Stimulated activated CD8-positive, alpha-beta memory T cell treated with anti-CD3 and anti-CD28 coated beads, Interleukin-15, amount 100 ng/mL, for 1 hour (primary cell): ENCODE data around the gene VPS37C.

Experiments
- DNase-seq: peaks from one replicate; pipeline ENCODE4 v3.0.0-alpha.2; 2020; ENCODE audit warnings: low read depth

Gene VPS37C

DNA sequence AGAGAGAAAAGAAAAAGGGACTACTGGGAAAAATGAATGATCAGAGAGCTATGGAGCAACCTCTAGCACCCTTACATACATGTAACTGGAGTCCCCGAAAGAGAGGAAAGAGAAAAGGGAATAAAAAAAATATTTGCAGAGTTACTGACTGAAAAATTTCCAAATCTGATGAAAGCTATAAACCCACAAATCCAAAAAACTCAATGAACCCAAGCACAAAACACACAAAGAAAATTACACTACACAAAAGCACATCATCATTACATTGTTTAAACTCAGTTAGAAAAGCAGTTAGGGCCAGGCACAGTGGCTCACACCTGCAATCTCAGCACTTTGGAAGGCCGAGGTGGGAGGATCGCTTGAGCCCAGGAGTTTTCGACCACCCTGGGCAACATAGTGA is 6.7 kb downstream of the VPS37C start:
- no peak for DNase-seq

DNA sequence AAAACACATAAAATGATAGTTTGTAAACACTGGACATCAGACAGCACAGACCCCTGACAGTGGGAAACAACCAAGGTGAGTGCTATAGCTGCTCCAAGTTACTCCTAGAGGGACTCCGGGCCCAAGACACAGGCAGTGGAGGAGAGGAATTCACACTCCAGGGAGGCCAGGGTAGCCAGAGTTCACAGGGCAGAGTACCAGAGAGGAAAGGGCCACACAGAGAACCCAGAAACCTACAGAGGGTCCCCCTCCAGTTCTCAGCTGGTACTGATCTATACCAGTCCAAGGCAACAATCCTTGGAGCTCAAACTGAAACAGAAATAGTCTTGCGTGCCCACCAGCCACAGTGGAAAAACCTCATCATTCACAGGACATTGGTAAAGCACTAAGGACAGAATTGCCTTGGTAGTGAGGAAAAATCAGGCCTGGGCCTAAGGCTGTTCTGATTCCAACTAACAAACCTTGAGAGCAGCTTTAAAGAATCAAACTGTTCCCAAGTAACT is 7.6 kb downstream of the VPS37C start:
- no peak for DNase-seq

DNA sequence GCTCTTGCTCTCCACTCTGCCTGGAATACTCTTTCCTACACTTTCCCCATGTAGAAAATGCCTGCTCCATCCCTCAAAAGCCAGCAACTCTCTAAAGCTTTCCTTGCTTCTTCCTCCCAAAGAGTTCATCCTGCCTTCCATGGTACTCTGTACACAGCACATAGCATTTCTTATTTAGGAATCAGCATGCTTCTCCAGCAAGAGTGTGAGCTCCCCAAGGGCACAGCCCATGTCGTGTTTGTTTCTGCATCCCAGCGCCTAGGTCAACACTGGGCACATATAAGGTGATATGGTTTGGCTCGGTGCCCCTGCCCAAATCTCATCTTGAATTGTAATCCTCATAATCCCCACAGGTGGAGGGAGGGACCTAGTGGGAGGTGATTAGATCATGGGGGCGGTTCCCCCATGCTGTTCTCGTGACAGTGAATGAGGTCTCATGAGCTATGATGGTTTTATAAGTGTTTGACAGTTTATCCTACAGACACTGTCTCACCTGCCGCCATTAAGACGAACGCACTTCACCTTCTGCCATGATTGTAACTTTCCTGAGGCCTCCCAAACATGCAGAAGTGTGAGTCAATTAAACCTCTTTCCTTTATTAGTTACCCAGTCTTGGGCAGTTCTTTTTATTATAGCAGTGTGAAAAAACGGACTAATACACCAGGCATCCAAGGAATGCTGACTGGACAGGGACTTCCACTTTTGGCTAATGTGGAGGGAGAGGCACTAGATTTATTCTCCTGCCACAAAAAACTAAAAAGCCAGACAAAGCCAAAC is 8.2 kb downstream of the VPS37C start:
- DNase-seq = no peak

DNA sequence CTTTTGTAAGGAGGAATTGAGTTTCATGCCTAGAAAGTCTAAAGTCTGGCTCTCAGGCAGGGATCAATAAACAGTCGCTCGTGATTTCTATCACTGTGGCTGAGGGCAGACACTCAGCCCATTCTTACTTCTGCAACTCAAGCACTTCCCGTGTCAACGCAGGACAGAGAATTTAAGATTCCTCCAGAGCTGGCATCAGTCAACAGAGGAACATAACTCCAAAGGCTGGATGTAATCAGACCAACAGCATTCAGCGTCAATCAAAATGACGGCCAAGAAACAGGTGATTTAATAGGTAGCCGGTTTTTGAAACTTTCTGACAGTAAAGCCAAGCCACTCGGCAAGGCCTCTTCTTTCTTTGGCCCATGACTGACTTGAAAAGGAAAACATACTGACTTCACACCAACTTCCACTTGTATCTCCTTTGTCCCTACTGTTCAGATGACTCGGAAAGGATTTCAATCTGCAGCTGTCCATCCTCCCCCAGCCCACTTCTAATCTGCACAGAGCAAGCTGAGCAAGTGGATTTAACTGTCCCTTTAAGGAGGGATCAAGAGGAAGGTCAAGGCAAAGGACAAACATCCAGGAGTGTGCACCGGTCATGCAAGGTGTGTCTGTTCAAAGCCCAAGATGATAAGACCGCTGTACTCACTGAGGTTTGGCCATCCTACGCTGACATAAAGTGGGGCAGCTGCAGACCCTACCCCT is 9.5 kb downstream of the VPS37C start:
- DNase-seq = no peak

DNA sequence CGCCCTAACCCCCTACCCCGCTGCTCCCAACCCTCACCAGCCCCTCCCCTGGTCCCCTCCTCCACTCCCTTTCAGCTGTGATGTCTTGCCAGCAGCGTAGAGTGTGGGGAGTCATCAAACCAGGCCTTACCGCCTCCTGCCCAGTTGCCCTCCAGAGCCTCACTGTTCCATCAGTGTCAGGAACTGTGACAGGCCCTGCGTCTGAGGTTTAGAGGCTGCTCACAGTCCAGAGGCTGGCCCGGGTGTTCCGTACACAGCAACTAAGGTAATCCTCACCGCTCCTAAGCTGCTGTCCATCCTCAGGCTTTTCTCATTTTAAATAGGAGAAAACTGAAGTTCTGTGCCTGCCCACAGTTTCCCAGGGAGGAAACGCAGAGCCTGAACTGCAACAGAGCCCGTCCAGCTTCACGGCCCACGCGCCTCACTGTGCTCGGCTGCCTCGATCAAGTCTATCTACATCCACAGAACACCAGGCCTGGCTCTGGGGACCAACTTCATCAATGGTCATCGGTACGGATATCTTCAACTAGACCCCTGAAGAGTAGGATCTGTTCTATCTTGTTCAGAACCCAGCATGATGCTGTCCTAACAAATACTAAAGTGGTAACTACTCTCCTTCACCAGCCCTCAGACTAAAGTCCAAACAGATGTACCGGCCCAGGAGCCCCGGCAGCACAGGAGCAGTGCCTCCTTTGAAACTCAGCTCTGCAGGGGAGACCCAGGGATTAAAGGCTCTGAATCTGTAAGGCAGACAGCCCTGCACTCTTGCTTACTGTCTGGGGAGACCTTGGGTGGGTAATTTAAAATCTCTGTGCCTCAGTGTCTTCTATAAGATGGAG is 10.3 kb downstream of the VPS37C start:
- no peak for DNase-seq

DNA sequence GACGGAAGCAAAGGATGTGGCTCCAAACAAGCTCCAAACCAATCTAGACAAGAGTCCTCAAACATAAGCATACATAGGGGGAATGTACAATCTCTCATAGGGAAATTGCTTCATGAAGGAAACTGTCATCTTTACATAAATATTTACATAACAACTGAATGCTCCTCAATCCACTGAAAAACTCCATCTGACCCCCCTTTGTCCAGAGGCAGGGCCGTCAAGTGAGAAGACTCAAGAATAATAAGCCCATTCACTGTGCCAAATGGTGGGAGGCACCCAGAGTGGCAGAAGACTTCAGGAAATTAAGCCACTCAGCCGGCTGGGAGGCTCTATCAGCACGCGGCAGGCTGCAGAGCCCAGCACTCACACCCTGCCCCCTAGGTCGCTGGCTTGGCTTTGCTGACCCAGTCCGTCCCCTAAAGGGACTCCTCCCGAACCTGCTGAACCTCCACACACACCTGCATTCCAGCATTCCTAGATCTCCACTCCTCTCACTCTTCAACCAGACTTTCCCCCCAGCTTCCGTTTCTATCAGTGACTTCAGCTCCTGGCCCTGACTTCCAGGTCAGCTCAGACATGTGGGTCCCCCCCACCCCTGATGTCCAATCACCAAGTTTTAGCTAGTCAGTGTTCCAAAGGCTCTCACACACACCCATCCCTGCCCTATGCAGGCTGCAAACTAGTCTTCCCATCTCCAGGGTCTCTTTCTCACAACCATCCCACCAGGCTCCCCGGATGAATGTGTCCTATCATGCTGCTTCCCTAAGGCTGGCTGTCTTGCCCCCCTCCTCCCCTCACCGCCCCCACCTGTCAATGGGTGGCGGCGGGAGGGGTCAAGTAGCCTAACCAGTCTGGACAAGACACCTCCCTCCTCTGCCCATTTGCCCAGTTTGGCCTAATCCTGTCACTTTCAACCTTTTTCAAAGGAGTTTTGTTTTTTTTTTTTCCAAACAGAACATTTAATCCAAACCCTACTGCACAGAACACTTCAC is 11.3 kb downstream of the VPS37C start:
- no peak for DNase-seq

DNA sequence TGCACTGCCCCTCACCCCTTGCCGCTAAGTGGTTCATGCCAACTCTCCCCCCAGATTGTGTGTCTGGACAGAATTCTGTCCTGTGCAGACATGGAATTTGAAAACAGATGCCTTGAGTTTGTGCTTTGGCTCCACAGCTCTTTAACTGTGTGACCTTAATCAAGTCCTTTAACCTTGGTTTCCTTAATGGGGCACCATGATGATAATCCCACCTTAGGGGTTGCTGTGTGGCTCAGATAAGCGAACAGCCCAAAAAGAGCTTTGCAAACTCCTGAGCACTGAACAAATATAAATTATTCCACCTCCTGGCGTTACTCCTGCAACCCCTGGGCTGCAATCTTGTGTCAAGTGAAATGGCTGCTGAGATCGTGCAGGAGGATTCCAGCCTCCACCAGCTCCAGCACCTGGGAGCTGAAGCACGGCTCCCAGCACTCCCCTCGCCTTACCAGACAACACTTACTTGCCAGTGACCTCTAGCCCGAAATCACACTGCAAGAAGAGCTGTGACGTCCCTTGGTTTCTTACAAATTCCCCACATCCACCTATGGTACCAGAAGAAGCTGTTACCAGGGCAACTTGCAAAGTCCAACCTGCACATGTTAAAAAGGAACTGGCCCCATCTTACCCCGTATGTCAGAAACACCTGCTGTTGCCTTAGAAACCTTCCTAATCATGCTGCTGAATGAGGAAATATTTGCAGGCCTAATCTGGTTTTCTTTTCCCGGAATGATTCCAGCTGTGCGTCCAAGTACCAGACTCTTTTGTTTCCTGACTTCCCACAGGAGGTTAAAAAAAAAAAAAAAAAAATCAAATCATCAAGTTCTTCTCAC is 13.2 kb downstream of the VPS37C start:
- no peak for DNase-seq

DNA sequence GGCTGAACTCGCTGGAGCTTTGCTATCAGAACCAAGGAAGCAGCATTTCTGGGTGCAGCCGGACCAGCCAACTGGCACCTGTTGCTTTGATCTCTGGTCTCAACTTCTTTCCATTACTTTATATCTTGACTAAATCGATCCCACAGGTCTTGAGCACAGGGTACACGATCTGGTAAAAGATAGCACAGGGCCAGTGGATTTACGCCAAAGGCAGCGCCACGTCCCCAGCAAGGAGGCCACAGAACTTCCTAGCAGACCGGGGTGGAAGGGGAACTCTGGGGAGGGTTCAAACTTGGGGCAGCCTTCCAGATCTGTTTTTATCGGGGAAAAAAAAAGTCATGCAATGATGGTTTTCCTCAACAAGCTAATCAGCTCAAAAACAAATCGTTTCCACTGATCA is 14.0 kb downstream of the VPS37C start:
- DNase-seq = no peak

DNA sequence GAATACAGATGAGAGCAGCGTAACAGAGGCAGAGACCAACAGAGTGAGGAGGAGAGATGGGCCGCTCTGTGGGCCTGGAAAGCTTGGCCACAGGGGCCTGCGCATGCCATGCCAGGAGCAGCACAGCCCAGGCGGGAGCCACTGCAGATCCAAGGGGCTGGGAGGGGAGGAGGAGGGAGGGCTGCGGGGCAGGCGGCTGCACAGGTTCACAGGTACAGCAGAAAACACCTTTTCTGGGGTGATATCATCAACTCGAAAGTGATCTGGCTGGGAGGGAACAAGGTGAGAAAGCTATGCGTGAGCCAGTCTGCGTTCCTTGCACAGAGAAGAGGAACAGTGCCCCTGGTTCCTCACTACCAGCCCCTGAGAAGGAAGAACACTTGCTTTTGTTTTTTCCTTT is 14.8 kb downstream of the VPS37C start:
- no peak for DNase-seq

DNA sequence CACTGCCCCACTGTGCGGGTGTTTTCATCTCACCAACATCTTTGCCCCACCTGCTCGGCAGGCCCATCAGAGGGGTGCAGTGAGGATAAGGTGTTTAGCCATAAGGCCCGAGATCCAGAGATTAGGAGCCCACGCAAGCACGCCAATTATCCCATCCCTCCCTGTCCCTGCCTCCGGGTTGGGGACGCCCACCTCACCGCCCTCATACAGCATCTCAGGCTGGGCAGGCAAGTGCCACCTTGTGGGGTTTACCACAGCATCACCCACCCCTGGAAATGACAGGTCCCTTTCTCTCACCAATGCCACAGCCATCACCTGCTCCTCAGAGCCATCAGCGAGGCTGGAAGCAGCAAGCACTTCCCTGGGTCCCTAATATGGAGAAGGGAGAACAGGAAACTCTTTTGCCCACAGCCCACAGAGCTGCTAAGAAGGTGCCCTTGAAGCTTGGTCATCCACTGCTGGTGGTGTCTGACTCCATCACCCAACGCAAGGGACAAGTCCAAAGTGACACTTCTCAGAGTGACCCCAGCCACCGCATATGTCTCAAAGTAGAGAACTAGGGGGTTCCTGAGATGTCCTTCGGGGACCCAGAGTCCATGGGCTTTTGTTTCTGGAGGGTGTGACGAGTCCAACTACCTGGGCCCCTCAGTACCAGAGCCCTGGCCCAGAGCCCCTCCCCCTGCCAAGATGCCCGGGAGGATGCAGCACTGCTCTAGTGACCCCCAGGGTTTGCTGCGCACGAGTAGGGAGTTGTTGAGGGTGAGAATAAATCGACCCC is 15.8 kb downstream of the VPS37C start:
- no peak for DNase-seq

DNA sequence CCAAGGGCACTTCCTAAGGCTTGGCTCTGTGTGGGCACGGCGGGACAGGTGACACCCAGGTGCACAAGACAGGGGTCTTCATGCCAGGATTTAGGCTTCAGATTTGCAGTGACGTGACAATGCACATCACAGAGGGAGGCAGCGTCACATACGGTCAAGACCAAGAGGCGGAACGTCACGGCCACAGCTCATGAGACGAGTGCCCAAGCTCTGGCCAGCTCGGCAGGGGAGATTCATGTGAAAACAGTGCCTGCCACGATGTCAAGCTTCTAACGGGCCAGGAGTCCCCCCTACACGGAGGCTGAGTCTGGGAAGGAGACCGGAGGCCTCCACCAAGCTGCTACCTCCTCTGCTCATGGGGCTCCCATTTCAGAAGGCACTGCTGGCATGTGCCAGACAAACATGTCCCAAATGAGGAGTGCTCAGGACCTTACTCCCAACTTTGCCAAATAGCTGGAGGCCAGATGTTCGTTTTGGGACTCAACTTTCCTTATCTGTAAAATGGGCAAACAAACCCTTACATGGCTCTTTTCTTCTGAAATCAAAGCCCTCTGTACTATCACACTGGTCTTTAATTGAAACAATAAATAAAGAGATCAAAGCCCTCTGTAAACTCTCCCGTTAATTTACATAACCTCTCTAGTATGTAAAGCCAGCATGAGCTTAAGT is 16.6 kb downstream of the VPS37C start:
- no peak for DNase-seq

DNA sequence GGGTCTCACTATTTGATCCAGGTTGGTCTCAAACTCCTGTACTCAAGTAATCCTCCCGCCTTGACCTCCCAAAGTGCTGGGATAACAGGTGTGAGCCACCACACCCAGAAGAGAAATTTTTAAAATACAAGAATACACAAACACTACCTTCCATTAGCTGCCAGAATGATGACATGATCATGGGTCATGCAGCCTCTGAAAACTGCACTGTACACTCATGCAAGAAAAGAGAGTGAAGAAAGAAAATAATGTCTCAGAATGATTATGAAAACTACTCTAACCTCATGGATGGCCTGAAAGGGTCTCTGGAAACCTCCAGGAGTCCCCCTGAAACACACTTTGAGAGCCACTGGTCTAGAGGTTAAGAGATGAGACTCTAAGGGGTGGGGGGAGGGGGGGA is 18.8 kb downstream of the VPS37C start:
- DNase-seq = no peak

DNA sequence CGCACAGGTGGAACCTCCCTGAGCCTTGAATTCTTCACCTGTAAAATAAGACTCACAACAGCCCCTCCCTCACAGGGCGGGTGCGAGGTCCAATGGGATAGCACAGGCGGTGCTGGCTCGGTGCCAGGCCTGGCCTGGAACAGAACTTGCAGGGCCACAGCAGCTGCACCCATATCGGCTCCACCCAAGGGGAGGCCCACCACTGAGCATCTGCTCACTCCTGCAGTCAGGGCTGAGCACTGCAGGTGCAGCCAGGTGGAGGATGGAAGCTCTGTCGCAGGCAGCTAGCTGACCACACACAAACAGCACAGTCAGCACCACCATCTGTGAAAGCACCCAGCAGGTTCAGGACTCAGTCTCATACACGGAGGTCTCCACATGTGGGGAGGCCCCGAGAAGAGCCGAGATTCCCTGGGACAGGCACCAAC is 19.6 kb downstream of the VPS37C start:
- no peak for DNase-seq

DNA sequence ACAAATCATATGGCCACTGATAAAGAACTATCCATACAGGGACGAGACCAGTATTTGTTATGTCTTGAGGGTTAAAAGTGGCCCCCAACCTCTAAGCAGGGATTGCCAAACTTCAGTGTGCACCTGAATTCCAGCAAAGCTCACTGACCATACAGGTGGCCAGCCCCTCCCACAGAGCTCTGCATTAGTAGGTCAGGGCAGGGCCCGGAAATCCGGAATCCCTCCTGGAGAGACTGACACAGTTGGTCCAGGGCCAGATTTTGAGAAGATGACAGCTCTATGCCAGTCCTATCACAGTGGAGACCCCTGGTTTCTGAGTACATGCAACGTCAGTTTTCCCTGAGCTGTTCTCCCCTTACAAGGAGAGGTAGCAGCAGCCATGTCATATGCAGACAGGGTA is 20.8 kb downstream of the VPS37C start:
- DNase-seq = no peak

DNA sequence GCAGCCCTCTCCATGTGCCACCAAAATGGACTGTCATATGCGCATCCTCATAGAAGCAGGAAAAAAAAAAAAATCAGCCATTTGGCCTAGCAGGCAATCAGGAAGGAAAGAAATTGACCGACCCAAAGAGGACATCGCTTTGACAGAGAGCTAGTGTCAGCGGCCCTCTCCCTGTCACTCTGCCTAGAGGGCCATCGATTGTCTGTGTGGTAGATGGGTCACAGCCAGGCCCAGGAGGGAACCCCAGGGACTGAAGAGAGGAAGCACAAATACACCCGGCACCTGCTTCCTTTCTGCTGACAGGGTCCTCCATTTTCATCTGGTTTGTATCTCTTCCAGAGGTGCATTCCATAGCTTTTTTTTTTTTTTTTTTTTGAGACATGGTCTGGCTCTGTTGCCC is 21.8 kb downstream of the VPS37C start:
- no peak for DNase-seq

DNA sequence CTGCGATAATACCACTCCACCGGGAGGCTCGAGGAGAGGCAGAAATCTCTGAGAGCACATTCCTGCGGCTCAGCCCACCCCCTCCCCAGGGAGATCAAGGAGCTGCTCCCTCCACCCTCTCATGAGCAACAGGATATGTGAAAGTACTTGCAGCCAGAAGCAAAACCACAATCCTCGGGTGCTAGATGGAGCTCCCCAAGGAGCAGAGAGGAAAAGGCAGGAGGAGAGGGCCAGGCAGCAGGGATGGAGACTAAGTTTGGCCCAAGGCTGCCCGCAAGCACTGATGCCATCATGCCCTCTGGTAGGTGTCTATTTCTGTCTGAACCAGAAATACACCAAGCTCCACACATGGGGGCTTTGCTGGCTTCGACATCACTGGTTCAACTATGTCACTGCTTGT is 22.3 kb downstream of the VPS37C start:
- no peak for DNase-seq

DNA sequence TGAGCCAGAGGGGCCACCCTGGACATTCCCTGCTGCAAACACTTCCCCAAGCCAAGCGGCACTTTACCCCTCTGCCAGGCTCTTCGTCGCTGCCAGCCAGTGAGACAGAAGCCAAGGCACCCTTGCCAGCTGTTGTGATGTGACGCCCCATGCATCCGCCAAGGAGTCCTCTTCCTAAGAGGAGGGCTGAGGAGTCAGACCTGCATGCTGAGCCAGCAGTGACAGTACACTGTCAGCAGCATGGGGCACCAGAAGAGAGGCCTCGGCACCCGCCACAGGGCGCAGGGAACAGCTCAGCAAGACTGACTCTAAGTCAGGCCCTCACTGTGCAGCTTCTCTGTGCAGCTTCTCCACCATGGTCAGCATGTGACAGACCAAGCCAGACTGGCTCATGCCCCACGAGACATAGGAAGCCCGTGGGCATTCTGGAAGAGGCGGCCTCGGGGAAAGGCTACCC is 26.4 kb downstream of the VPS37C start:
- no peak for DNase-seq

DNA sequence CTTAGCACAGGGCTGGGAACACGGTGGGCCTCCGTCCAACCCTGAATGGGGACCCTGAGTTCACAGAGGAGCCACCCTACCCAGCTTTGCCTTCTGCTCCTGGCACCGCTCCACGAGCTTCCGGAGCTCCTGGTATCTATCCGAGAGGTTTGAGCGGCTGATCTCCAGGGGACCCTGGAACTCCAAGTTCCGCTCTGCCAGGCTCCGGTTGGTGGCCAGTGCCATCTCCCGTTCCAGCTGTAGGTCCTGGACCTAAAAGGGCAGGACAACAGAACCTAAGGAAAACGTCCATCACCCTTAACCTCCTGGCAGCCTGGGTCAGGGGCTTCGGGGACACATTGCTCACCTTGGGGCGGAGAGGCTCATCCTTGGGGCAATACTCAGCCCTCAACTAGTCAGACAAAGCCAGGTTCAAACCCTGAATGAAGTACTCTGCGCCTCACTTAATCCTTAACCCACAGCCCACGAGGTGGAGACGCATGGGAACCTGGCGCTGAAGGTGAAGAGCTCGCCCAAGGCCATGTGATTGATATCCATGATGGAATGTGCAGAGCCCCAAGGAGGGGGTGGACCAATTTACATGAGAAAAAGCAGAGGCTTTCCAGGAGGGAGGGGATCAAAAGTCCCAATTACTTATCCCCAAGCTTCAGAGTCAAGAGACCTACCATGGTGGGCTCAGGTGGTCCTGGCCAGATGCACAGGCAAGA is 27.1 kb downstream of the VPS37C start:
- DNase-seq = no peak
